ENCODE measurements around the gene NTM.

GRCh38 chr11:132258875-132259274, 888.5 kb downstream of the NTM start:
- TF ChIP-seq, protein P1, sequence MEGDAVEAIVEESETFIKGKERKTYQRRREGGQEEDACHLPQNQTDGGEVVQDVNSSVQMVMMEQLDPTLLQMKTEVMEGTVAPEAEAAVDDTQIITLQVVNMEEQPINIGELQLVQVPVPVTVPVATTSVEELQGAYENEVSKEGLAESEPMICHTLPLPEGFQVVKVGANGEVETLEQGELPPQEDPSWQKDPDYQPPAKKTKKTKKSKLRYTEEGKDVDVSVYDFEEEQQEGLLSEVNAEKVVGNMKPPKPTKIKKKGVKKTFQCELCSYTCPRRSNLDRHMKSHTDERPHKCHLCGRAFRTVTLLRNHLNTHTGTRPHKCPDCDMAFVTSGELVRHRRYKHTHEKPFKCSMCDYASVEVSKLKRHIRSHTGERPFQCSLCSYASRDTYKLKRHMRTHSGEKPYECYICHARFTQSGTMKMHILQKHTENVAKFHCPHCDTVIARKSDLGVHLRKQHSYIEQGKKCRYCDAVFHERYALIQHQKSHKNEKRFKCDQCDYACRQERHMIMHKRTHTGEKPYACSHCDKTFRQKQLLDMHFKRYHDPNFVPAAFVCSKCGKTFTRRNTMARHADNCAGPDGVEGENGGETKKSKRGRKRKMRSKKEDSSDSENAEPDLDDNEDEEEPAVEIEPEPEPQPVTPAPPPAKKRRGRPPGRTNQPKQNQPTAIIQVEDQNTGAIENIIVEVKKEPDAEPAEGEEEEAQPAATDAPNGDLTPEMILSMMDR (IDR thresholded peaks at IDR 0.05): no peak
- no peak for TF ChIP-seq EP300 (IDR thresholded peaks at IDR 0.05)
